HEK293T (cell line): ENCODE results near the gene ARHGAP6.

Experiments
- BHLHE40 ChIP-seq: fragments of 450-650 bp; IDR thresholded peaks from 2 replicates; pipeline ENCODE4 v1.6.1; 2016; ENCODE audit warnings: mild to moderate bottlenecking, moderate library complexity, borderline replicate concordance
- CTBP1 ChIP-seq: fragments of 450-650 bp; IDR thresholded peaks from 2 replicates; pipeline ENCODE4 v1.6.1; 2016; ENCODE audit warnings: borderline replicate concordance
- FOXA1 ChIP-seq: fragments of 450-650 bp; IDR thresholded peaks from 2 replicates; pipeline ENCODE4 v1.6.1; 2016; ENCODE audit warnings: mild to moderate bottlenecking
- FOXK2 ChIP-seq: fragments of 450-650 bp; IDR thresholded peaks from 2 replicates; pipeline ENCODE4 v1.6.1; 2016; ENCODE audit warnings: mild to moderate bottlenecking
- FOXM1 ChIP-seq: fragments of 450-650 bp; IDR thresholded peaks from 2 replicates; pipeline ENCODE4 v1.6.1; 2017; ENCODE audit warnings: mild to moderate bottlenecking, borderline replicate concordance
- HDGF ChIP-seq: fragments of 450-650 bp; IDR thresholded peaks from 2 replicates; pipeline ENCODE4 v1.6.1; 2017; ENCODE audit warnings: antibody characterized with exemption, borderline replicate concordance
- L3MBTL2 ChIP-seq: fragments of 450-650 bp; conservative IDR thresholded peaks from 2 replicates; pipeline ENCODE4 v1.6.1; 2016; ENCODE audit warnings: mild to moderate bottlenecking
- NFRKB ChIP-seq: fragments of 450-650 bp; IDR thresholded peaks from 2 replicates; pipeline ENCODE4 v1.6.1; 2016; ENCODE audit warnings: mild to moderate bottlenecking, moderate library complexity
- SP1 ChIP-seq: fragments of 450-650 bp; IDR thresholded peaks from 2 replicates; pipeline ENCODE4 v1.6.1; 2017
- SUZ12 ChIP-seq: fragments of 450-650 bp; IDR thresholded peaks from 2 replicates; pipeline ENCODE4 v1.6.1; 2016; ENCODE audit warnings: mild to moderate bottlenecking
- TARDBP ChIP-seq: fragments of 450-650 bp; IDR thresholded peaks from 2 replicates; pipeline ENCODE4 v1.6.1; 2016
- ZNF384 ChIP-seq: fragments of 450-650 bp; IDR thresholded peaks from 2 replicates; pipeline ENCODE4 v1.6.1; 2016
- TF ChIP-seq, protein P1 (sequence below): fragments of 450-650 bp; IDR thresholded peaks from 2 replicates; pipeline ENCODE4 v1.6.1; 2016

GRCh38 chrX:11423362-11423818 lies 242.3 kb downstream of the ARHGAP6 start:
- TF ChIP-seq BHLHE40 (no peak), HDGF (no peak), FOXM1 (no peak), ZNF384 (no peak), FOXA1 (no peak), TARDBP (no peak), SP1 (no peak), SUZ12 (no peak), NFRKB (no peak), FOXK2 (no peak), CTBP1 (no peak), L3MBTL2 (no peak)
- TF ChIP-seq, protein P1, sequence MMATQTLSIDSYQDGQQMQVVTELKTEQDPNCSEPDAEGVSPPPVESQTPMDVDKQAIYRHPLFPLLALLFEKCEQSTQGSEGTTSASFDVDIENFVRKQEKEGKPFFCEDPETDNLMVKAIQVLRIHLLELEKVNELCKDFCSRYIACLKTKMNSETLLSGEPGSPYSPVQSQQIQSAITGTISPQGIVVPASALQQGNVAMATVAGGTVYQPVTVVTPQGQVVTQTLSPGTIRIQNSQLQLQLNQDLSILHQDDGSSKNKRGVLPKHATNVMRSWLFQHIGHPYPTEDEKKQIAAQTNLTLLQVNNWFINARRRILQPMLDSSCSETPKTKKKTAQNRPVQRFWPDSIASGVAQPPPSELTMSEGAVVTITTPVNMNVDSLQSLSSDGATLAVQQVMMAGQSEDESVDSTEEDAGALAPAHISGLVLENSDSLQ: no peak
